GM19467 (cell line): ENCODE measurements around the gene CHRM3.

Experiments used
- ATAC-seq: cut with Tn5 transposase; IDR thresholded peaks from one replicate; pipeline ENCODE4 v1.9.1; 2021; ENCODE audit warnings: mild to moderate bottlenecking, moderate library complexity; ENCODE audit not compliant: unreplicated experiment

CHRM3 gene

GRCh38 chr1:239394107-239394506 lies 7.7 kb downstream of the CHRM3 start:
- ATAC-seq = no peak

GRCh38 chr1:239413916-239414315 lies 27.5 kb downstream of the CHRM3 start:
- no peak for ATAC-seq

- no peak for ATAC-seq
Measured at GRCh38 chr1:239417221-239417620, 30.9 kb downstream of the CHRM3 start.

GRCh38 chr1:239417986-239418640 lies 31.7 kb downstream of the CHRM3 start:
- peak; percentile 54 for ATAC-seq

- no peak for ATAC-seq
Measured at GRCh38 chr1:239418681-239419080, 32.3 kb downstream of the CHRM3 start.

GRCh38 chr1:239421811-239422210 lies 35.4 kb downstream of the CHRM3 start:
- ATAC-seq = no peak

GRCh38 chr1:239422818-239423217 lies 36.5 kb downstream of the CHRM3 start:
- no peak for ATAC-seq

GRCh38 chr1:239426821-239427475 lies 40.6 kb downstream of the CHRM3 start:
- ATAC-seq = no peak

GRCh38 chr1:239427712-239428111 lies 41.3 kb downstream of the CHRM3 start:
- no peak for ATAC-seq

GRCh38 chr1:239428120-239428710 lies 41.8 kb downstream of the CHRM3 start:
- no peak for ATAC-seq

GRCh38 chr1:239429163-239429562 lies 42.8 kb downstream of the CHRM3 start:
- no peak for ATAC-seq

GRCh38 chr1:239432255-239432654 lies 45.9 kb downstream of the CHRM3 start:
- no peak for ATAC-seq

- no peak for ATAC-seq
Measured at GRCh38 chr1:239434181-239434580, 47.8 kb downstream of the CHRM3 start.
